H1 (cell line): ENCODE measurements around the gene GNAQ.

Experiments
- CTCF ChIP-seq, 3 experiments: IDR thresholded peaks; 1 replicate in 2 of 3; 2 replicates in 1 of 3; pipeline versions ENCODE4 v1.5.1 to v1.6.1; 2011; ENCODE audit warnings: low read length in 3 of 3, mild to moderate bottlenecking in 3 of 3, inconsistent platforms in 2 of 3, low read depth in 1 of 3, moderate library complexity in 1 of 3; ENCODE audit not compliant: insufficient read depth in 1 of 3; ENCODE audit errors: control extremely low read depth in 1 of 3
- GABPA ChIP-seq: IDR thresholded peaks from 2 replicates; pipeline ENCODE4 v1.6.1; 2011; ENCODE audit warnings: mild to moderate bottlenecking, low read length, moderate library complexity, borderline replicate concordance; ENCODE audit not compliant: insufficient read depth
- POLR2AphosphoS5 ChIP-seq: IDR thresholded peaks from 2 replicates; pipeline ENCODE4 v1.6.1; 2011; ENCODE audit warnings: low read depth, low read length
- RFX5 ChIP-seq: IDR thresholded peaks from 2 replicates; pipeline ENCODE4 v1.6.1; 2011; ENCODE audit warnings: low read depth, low read length, improper control_type of control experiment, borderline replicate concordance
- ZNF274 ChIP-seq: IDR thresholded peaks from 2 replicates; pipeline ENCODE4 v1.7.0; 2012; ENCODE audit warnings: low read length, borderline replicate concordance; ENCODE audit errors: extremely low read depth

GRCh38 chr9:77952635-77953328 lies 78.8 kb downstream of the GNAQ start:
- TF ChIP-seq CTCF (IDR thresholded peaks at IDR 0.05; ENCODE audit: control extremely low read depth in 1 of 3, insufficient read depth in 1 of 3, low read depth in 1 of 3, low read length in 3 of 3) (no peak), RFX5 (no peak), GABPA (no peak), POLR2AphosphoS5 (no peak), ZNF274 (no peak)
